GM12878 (cell line): ENCODE measurements around the gene ZFAND2B. TPM values are rescaled to one million over a fixed set of nuclear protein-coding genes. Genes with fewer than 3 reads are reported as not detected.
A peak's percentile ranks its signal among the peaks of the same experiment; 100 is the strongest.

Source experiments
- ASH2L ChIP-seq: fragments of 300-600, 200-600 bp; sonication (generic); IDR thresholded peaks from 2 replicates; pipeline ENCODE4 v1.6.1; 2017; ENCODE audit warnings: low read depth, mild to moderate bottlenecking, borderline replicate concordance
- BCLAF1 ChIP-seq: fragments of 450-650 bp; IDR thresholded peaks from 2 replicates; pipeline ENCODE4 v1.6.1; 2017; ENCODE audit warnings: antibody characterized with exemption, mild to moderate bottlenecking, moderate library complexity
- CBX3 ChIP-seq: fragments of 200-600 bp; sonication (generic); IDR thresholded peaks from 2 replicates; pipeline ENCODE4 v1.6.1; 2016; ENCODE audit warnings: low read depth, borderline replicate concordance
- CBX5 ChIP-seq: sonication (generic); IDR thresholded peaks from 2 replicates; pipeline ENCODE4 v1.6.1; 2016; ENCODE audit warnings: low read depth, moderate library complexity, mild to moderate bottlenecking, inconsistent platforms
- CEBPB ChIP-seq, 2 experiments: fragments of 150-350 bp in 1 of 2; IDR thresholded peaks; 2 replicates each; pipeline ENCODE4 v1.6.1; 2012 to 2014; ENCODE audit warnings: low read depth in 2 of 2, low read length in 2 of 2, borderline replicate concordance in 1 of 2, inconsistent platforms in 1 of 2
- CHD2 ChIP-seq: IDR thresholded peaks from 2 replicates; pipeline ENCODE4 v1.6.1; 2011; ENCODE audit warnings: low read depth, low read length, improper control_type of control experiment, borderline replicate concordance
- CHD4 ChIP-seq: fragments of 200-600 bp; sonication (generic); IDR thresholded peaks from 2 replicates; pipeline ENCODE4 v1.6.1; 2016; ENCODE audit warnings: mild to moderate bottlenecking
- GATAD2B ChIP-seq: fragments of 450-650 bp; conservative IDR thresholded peaks from 2 replicates; pipeline ENCODE4 v1.6.1; 2017; ENCODE audit warnings: low read depth, mild to moderate bottlenecking, moderate library complexity
- HDGF ChIP-seq: fragments of 450-650 bp; IDR thresholded peaks from 2 replicates; pipeline ENCODE4 v1.6.1; 2016; ENCODE audit warnings: antibody characterized with exemption
- IKZF2 ChIP-seq, 2 experiments: fragments of 450-650 bp; IDR thresholded peaks; 2 replicates each; pipeline ENCODE4 v1.6.1; 2017; ENCODE audit warnings: mild to moderate bottlenecking in 2 of 2, moderate library complexity in 2 of 2
- IRF4 ChIP-seq: IDR thresholded peaks from 2 replicates; pipeline ENCODE4 v1.6.1; 2011; ENCODE audit warnings: low read depth, low read length
- IRF5 ChIP-seq: fragments of 450-650 bp; IDR thresholded peaks from 2 replicates; pipeline ENCODE4 v1.6.1; 2017; ENCODE audit warnings: borderline replicate concordance
- MAX ChIP-seq: IDR thresholded peaks from 2 replicates; pipeline ENCODE4 v1.6.1; 2012; ENCODE audit warnings: low read depth, low read length, improper control_type of control experiment
- MEF2A ChIP-seq: IDR thresholded peaks from 2 replicates; pipeline ENCODE4 v1.6.1; 2011; ENCODE audit warnings: low read depth, mild to moderate bottlenecking, low read length, moderate library complexity; ENCODE audit not compliant: insufficient read depth
- MYC ChIP-seq: IDR thresholded peaks from 2 replicates; pipeline ENCODE4 v1.6.1; 2011; ENCODE audit warnings: mild to moderate bottlenecking, low read length, moderate library complexity, inconsistent platforms; ENCODE audit not compliant: insufficient read depth, insufficient replicate concordance, insufficient read length, severe bottlenecking
- NBN ChIP-seq: fragments of 450-650 bp; IDR thresholded peaks from 2 replicates; pipeline ENCODE4 v1.6.1; 2016
- PML ChIP-seq: IDR thresholded peaks from 2 replicates; pipeline ENCODE4 v1.6.1; 2012; ENCODE audit warnings: low read length, inconsistent platforms
- POLR2AphosphoS5 ChIP-seq: IDR thresholded peaks from 2 replicates; pipeline ENCODE4 v1.6.1; 2011; ENCODE audit warnings: mild to moderate bottlenecking, low read length, inconsistent platforms
- RFX5 ChIP-seq: IDR thresholded peaks from 2 replicates; pipeline ENCODE4 v1.6.1; 2011; ENCODE audit warnings: low read depth, low read length, improper control_type of control experiment
- SIN3A ChIP-seq: IDR thresholded peaks from 2 replicates; pipeline ENCODE4 v1.6.1; 2012; ENCODE audit warnings: low read depth, low read length, improper control_type of control experiment
- SREBF2 ChIP-seq: IDR thresholded peaks from 2 replicates; pipeline ENCODE4 v1.6.1; 2012; ENCODE audit warnings: mild to moderate bottlenecking, low read length
- STAT3 ChIP-seq: IDR thresholded peaks from 2 replicates; pipeline ENCODE4 v1.6.1; 2011; ENCODE audit warnings: low read depth, low read length, improper control_type of control experiment
- TARDBP ChIP-seq: IDR thresholded peaks from 2 replicates; pipeline ENCODE4 v1.6.1; 2016; ENCODE audit warnings: borderline replicate concordance
- USF1 ChIP-seq: IDR thresholded peaks from 2 replicates; pipeline ENCODE4 v1.6.1; 2011; ENCODE audit warnings: borderline replicate concordance, low read depth, mild to moderate bottlenecking, moderate library complexity, mixed read lengths, low read length; ENCODE audit not compliant: insufficient read depth; ENCODE audit errors: extremely low read length
- WRNIP1 ChIP-seq: IDR thresholded peaks from 2 replicates; pipeline ENCODE4 v1.6.1; 2011; ENCODE audit warnings: low read depth, low read length, improper control_type of control experiment, borderline replicate concordance
- YBX1 ChIP-seq: fragments of 450-650 bp; IDR thresholded peaks from 2 replicates; pipeline ENCODE4 v1.6.1; 2016; ENCODE audit warnings: antibody characterized with exemption
- ZNF384 ChIP-seq: IDR thresholded peaks from 2 replicates; pipeline ENCODE4 v1.6.1; 2012; ENCODE audit warnings: low read depth, mild to moderate bottlenecking, low read length, improper control_type of control experiment, borderline replicate concordance
- ZSCAN29 ChIP-seq: fragments of 450-650 bp; IDR thresholded peaks from 2 replicates; pipeline ENCODE4 v1.6.1; 2017; ENCODE audit warnings: mild to moderate bottlenecking, moderate library complexity
- polyA plus RNA-seq, 11 experiments: library from polyadenylated mRNA; depleted of rRNA in 4 of 11; unstranded in 6 of 11; stranded (reverse) in 5 of 11; fragments of >200 nt; fragmentation: Nextera tagmentation in 4 of 11; fragmentation: Illumina TruSeq in 1 of 11; extraction: Ambion mirVana in 4 of 11; extraction: Trizol in 1 of 11; gene quantifications; 1 replicate in 1 of 11; 2 replicates in 10 of 11; pipeline versions ENCODE4 v1.2.1 to v1.2.3, GENCODE V29; 2011 to 2016; ENCODE audit warnings: inconsistent platforms in 2 of 11, missing spikeins in 2 of 11, low read depth in 1 of 11
- total RNA-seq, 4 experiments: library from RNA; depleted of rRNA in 3 of 4; stranded (reverse); fragments of >200 nt in 3 of 4; fragmentation: Illumina TruSeq in 1 of 4; extraction: Trizol in 1 of 4; gene quantifications; 2 replicates each; pipeline versions ENCODE4 v1.2.1 to v1.2.3, GENCODE V29; 2013 to 2021

ZFAND2B gene
- total and polyA plus RNA-seq, 10 of the 15 experiments (the other 5 are each of a cell fraction or from before 2014, with no cell fraction given): 5.4 to 28.1 (median 22.4) TPM

- TF ChIP-seq ZNF384 (no peak), HDGF (no peak; the same call in 1 of the 2 replicates), IKZF2 (IDR thresholded peaks at IDR 0.05) (no peak), SIN3A (peak; percentile 89), CBX5 (no peak), NBN (peak; percentile 67), MEF2A (no peak), CBX3 (no peak), USF1 (no peak), RFX5 (no peak; the same call in none of the 2 replicates), SREBF2 (no peak), PML (peak; percentile 71; the same call in 1 of the 2 replicates), WRNIP1 (no peak), TARDBP (peak; percentile 46; the same call in 1 of the 2 replicates), CHD4 (no peak), BCLAF1 (no peak), ASH2L (no peak), CEBPB (IDR thresholded peaks at IDR 0.05; ENCODE audit: borderline replicate concordance in 1 of 2, low read depth in 2 of 2, low read length in 2 of 2) (0 out of 4 replicates have a peak, but pooled peaks of 1 of the 2 experiments have one; percentile 6), MAX (no peak), POLR2AphosphoS5 (peak; percentile 90), YBX1 (no peak), GATAD2B (0 out of 2 replicates have a peak, but pooled peaks have one; percentile 48), CHD2 (peak; percentile 96), IRF4 (no peak), IRF5 (no peak), STAT3 (no peak), MYC (peak; percentile 41), ZSCAN29 (no peak)
These were observed 22.9 kb downstream of the ZFAND2B start, which contains the start of the genes ANKZF1 and ATG9A (continued) for GRCh38 chr2:219229305-219230058.
